Kidney glomerular epithelial cell (primary cell): Measurements from ENCODE around the gene TMBIM4.

Source experiments
- DNase-seq: peaks from one replicate; lab custom pipeline; 2025; lab: John Stamatoyannopoulos, UW

The TMBIM4 gene

DNA sequence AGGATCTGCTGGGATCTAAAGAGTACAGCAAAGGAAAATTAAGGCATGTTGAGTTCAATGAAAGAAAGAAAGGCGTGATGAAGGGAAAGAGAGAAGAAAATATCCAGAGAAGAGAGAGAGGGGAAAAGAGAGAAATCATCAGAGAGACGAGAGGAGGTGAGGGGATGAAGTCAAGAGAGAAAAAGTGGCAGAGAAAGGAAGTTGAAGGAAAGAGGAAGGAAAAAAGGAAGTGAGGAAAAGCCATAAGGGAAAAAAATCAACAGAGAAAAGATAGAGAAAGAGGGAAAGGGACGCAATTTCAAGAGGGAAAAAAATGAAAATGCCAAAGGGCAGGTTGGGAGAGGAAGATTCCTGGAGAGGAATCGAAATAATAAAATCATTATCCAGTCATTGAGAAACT, 79.6 kb downstream of the TMBIM4 start:
- no peak for DNase-seq

DNA sequence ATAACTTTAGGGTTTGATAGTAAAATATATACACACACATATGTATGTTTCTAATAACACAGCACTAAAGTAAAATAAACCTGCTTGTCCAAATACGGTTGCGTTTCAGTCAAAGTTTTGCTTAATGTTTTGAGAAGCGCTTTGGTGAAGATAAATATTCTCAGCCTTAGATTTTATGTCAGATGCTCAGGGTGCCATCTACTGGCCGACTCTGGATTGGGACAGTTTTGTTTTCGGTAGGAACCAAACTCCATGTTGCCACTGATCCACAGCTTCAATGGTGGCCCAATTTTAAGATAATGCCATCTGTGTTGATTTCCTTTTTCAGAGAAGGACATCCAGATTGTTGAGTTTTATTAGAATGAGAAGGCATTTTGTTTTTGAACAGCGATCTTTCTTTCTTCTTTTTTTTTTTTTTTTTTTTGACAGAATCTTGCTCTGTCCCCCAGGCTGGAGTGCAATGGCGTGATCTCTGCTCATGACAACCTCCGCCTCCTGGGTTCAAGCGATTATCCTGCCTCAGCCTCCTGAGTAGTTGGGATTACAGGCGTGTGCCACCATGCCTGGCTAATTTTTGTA, 82.3 kb downstream of the TMBIM4 start:
- DNase-seq: peak; percentile 57

DNA sequence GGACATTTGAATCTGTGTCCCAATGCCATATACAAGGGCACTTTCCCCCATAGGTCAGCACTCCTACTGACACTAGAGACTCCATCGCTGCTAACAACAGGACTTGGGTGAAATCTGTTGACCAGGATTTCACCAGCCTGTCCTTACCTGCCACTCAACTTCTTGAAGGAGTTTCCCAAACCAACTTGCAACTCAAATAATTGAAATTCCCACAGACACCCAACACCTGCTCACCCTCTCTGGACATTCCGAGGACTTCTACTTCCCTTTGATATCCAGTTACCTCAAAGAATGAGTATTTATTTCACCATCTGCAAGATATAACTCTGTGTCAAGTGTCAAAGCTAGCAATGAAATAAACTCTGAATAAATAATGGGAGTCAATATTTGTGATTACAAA, 83.8 kb downstream of the TMBIM4 start:
- DNase-seq: no peak
